Fibroblast of villous mesenchyme (primary cell): ENCODE data around the gene COL23A1. TPM values are rescaled to one million over a fixed set of nuclear protein-coding genes. Genes with fewer than 3 reads are reported as not detected.

Experiments used
- DNase-seq: peaks from one replicate; pipeline ENCODE4 v3.0.0-alpha.2; 2010; ENCODE audit warnings: low read depth
- H3K4me3 ChIP-seq: 2 replicates; pipeline ENCODE4 v1.5.1; 2011; ENCODE audit warnings: low read depth, mild to moderate bottlenecking, low read length
- small RNA-seq: library from RNA; depleted of rRNA; stranded (forward); fragments of <200 nt; gene quantifications from one replicate; pipeline ENCODE3, GENCODE V24; 2012
- total RNA-seq: library from RNA; depleted of rRNA; stranded (reverse); fragments of >200 nt; gene quantifications from 2 replicates; pipeline ENCODE4 v1.2.3, GENCODE V29; 2012
- TF ChIP-seq, protein P1 (sequence below): IDR thresholded peaks from 2 replicates; pipeline ENCODE4 v1.5.1; 2012; ENCODE audit warnings: low read depth, mild to moderate bottlenecking, low read length; ENCODE audit not compliant: insufficient read depth

The COL23A1 gene
- total RNA-seq, 1 donor: not detected

DNA sequence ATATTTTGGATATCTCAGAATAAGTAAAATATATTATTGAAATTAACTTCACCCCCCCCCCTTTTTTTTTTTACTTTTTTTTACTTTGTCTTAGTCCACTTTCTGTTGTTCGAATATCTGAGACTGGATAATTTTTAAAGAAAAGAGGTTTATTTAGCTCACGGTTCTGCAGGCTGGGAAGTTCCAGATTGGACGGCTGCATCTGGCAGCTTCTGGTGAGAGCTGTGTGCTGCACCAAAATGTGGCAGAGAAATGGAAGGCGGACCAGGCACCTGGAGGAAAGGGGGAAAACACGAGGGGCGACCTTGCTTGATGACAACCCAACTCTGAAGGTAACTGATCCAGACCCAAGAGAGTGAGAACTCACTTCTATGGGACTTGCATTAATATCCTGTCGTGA, 397.4 kb downstream of the COL23A1 start:
- TF ChIP-seq, protein P1, sequence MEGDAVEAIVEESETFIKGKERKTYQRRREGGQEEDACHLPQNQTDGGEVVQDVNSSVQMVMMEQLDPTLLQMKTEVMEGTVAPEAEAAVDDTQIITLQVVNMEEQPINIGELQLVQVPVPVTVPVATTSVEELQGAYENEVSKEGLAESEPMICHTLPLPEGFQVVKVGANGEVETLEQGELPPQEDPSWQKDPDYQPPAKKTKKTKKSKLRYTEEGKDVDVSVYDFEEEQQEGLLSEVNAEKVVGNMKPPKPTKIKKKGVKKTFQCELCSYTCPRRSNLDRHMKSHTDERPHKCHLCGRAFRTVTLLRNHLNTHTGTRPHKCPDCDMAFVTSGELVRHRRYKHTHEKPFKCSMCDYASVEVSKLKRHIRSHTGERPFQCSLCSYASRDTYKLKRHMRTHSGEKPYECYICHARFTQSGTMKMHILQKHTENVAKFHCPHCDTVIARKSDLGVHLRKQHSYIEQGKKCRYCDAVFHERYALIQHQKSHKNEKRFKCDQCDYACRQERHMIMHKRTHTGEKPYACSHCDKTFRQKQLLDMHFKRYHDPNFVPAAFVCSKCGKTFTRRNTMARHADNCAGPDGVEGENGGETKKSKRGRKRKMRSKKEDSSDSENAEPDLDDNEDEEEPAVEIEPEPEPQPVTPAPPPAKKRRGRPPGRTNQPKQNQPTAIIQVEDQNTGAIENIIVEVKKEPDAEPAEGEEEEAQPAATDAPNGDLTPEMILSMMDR: no peak
- no peak for DNase-seq
- H3K4me3 ChIP-seq: no peak overlapping the region

DNA sequence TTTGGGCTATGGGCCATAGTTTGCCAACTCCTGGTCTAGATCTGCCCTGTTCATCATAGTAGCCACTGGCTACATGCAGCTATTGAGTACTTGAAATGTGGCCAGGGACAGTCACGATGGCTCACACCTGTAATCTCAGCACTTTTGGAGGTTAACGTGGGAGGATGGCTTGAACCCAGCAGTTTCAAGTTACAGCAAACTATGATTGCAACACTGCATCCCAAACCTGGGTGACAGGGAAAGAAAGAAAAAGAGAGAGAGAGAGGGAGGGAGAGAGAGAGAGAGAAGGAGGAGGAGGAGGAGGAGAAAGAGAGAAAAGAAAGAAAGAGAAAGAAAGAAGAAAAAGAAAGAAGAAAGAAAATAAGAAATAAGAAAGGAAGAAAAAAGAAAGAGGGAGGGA, 397.9 kb downstream of the COL23A1 start:
- no peak overlapping the region for H3K4me3 ChIP-seq
- TF ChIP-seq, protein P1: no peak
- no peak for DNase-seq

DNA sequence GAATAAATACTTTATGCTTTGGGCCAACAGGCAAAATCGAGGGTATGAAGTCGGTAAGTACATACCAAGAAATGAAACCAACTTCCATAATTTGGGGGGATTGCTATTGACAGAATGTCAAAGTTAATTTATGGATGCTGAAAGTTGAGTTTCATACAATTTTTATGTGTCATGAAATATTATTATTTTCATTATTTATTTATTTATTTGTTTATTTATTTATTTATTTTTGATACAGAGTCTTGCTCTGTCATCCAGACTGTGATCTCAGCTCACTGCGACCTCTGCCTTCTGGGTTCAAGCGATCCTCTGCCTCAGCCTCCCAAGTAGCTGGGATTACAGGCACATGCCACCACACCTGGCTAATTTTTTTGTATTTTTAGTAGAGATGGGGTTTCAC, 398.5 kb downstream of the COL23A1 start:
- TF ChIP-seq, protein P1: no peak
- no peak for DNase-seq
- H3K4me3 ChIP-seq: no peak overlapping the region

DNA sequence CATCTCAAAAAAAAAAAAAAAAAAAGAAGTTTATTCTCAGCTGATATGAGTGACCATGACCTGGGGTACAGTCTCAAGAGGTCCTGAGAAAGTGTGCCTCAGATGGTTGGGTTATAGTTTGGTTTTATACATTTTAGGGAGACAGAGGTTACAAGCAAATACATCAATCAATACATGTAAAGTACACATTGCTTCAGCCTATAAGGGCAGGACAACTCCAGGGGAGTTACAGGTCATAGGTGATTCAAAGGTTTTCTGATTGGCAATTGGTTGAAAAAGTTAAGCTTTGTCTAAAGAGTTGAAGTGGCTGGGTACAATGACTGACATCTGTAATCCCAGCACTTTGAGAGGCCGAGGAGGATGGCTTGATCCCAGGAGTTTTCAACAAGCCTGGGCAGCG, 400.8 kb downstream of the COL23A1 start:
- TF ChIP-seq, protein P1: no peak
- no peak for DNase-seq
- H3K4me3 ChIP-seq: no peak overlapping the region

Small RNA genes within 50 kb of the gene (small RNA-seq; reads per million reads assigned to genes)
- gene RN7SKP70: not detected
- gene RN7SL646P: not detected

Other genes starting within 250 kb of the COL23A1 start
- 21.6 and 26.3 TPM in 2 replicates for gene CLK4, start 36.7 kb upstream of the COL23A1 start, total RNA-seq
- 8.7 and 9.9 TPM in 2 replicates for gene ZNF354A, start 140.3 kb upstream of the COL23A1 start, total RNA-seq